Transverse colon (tissue), 4 donors: ENCODE measurements around the gene LIX1L.

Experiments
- CTCF ChIP-seq, 5 experiments: fragments of 200-600 bp in 3 of 5; fragments of 450-650 bp in 2 of 5; sonication (generic) in 3 of 5; IDR thresholded peaks; 1 replicate in 2 of 5; 2 replicates in 3 of 5; pipeline ENCODE4 v1.5.1; 2016 to 2017; ENCODE audit warnings: antibody characterized with exemption in 5 of 5, inconsistent platforms in 3 of 5, mild to moderate bottlenecking in 2 of 5, moderate library complexity in 1 of 5
- EP300 ChIP-seq: sonication (generic); formaldehyde crosslinking; IDR thresholded peaks from one replicate; pipeline ENCODE4 v1.6.1; 2017; ENCODE audit warnings: antibody characterized with exemption, low read depth
- POLR2AphosphoS5 ChIP-seq, 3 donors: sonication (generic); formaldehyde crosslinking; IDR thresholded peaks; one replicate each; pipeline ENCODE4 v1.6.1; 2016; ENCODE audit warnings: antibody characterized with exemption in 3 of 3

GRCh38 chr1:145926686-145927062 lies 31.1 kb downstream of the LIX1L start:
- TF ChIP-seq CTCF (IDR thresholded peaks at IDR 0.05): no peak
- no peak for TF ChIP-seq EP300
- no peak for TF ChIP-seq POLR2AphosphoS5 (IDR thresholded peaks at IDR 0.05)
